Stimulated activated CD4-positive, alpha-beta T cell treated with anti-CD3 and anti-CD28 coated beads, TNF-alpha, amount 100 ng/mL, for 4 hours (primary cell): Measurements from ENCODE around the gene CHAF1A.

Experiments
- DNase-seq, 3 experiments: peaks; one replicate each; pipeline ENCODE4 v3.0.0-alpha.2; 2020; ENCODE audit warnings: low read depth in 3 of 3

CHAF1A gene

DNA sequence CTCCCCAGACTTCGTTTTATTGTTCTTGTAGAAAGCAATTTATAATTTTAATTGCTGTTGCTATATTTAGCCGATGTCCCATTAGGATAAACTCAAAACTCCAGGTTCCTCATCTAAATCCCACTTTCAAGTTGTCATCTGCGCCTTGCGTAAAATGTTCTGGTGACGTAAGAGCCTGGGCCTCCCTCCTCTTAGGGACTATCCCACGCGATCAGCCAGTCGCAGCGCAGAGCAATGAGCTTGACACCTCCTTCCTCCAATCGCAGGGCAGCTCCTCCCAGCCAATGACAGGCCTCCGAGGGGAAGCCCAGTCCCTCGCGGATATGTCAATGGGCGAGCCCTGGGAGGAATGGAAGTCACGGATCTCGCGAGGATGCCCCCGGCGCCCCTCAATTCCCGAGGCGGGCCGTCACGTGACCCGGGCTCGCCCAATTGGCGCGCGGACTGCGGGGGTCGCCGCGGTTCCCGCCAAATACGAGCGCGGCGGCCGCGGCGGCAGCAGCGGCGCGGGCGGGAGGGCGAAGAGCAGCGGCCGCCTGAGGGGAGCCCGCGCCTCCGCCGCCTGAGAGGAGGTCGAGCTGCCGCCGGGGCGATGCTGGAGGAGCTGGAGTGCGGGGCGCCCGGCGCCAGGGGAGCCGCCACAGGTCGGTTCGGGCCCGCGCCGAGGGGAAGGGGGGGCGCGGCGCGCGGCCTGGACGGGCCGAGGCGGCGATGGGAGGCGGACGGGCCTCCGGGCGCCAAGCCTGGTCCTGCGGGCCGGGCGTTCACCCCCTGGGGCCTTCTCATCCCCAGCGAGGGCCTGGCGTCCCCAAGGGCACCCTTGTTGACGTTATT is at the start of gene CHAF1A:
CHAF1A (plus strand) TSS at position 470 of the 834 bp plus-strand sequence; CDS start at position 593, 123 bp downstream.
- peak; percentile 95 to 98 (median 98) for DNase-seq

DNA sequence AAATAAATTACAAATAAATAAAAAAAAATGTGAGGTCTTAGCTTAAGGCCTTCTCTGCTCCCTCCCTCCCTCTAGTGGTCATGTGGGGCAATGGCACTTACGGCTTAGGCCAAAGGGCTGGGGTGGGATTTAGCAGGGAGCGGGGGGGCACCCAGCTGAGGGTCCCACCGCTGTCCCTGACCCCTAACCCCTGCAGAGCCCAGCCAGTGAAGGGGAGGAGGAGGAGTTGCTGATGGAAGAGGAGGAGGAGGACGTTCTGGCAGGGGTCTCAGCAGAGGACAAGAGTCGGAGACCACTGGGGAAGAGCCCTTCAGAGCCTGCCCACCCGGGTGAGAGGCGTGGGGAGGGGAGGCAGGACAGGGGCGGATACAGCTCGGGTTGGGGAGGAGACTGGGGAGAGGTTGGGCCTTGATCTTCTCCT is 49.7 kb upstream of the CHAF1A start:
- peak in 2 of 3 experiments; percentile 26 to 38 for DNase-seq

- DNase-seq, result no peak
Observed at GRCh38 chr19:4354282-4354681, 48.2 kb upstream of the CHAF1A start.

DNA sequence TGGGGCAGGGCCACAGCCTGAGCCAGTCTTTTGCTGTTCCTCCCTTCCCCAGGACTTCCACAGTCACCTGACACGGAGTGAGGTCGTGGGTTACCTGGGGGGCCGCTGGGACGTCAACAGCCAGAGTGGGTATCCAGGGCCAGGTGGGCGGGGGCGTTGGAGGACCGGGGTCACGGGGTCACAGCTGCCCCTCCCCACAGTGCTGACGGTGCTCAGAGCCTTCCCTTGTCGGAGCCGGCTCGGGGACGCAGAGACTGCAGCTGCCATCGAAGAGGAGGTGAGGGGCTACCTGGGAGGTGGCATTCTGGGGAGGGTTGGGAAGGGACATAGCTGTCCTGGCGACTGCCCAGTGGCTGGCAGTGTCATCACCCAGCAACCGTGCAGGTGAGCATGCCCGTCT is 47.5 kb upstream of the CHAF1A start:
- DNase-seq, result no peak

- no peak for DNase-seq
Observed at GRCh38 chr19:4357095-4357797, 45.2 kb upstream of the CHAF1A start.

- no peak for DNase-seq
Observed at GRCh38 chr19:4357921-4358326, 44.5 kb upstream of the CHAF1A start.

- DNase-seq, result no peak
Observed at GRCh38 chr19:4358709-4359626, 43.5 kb upstream of the CHAF1A start.

GRCh38 chr19:4359627-4360000 is 42.8 kb upstream of the CHAF1A start:
- no peak for DNase-seq

GRCh38 chr19:4360081-4360569 is 42.3 kb upstream of the CHAF1A start:
- DNase-seq, result no peak

- DNase-seq, result no peak
Observed at GRCh38 chr19:4360641-4361151, 41.7 kb upstream of the CHAF1A start.

DNA sequence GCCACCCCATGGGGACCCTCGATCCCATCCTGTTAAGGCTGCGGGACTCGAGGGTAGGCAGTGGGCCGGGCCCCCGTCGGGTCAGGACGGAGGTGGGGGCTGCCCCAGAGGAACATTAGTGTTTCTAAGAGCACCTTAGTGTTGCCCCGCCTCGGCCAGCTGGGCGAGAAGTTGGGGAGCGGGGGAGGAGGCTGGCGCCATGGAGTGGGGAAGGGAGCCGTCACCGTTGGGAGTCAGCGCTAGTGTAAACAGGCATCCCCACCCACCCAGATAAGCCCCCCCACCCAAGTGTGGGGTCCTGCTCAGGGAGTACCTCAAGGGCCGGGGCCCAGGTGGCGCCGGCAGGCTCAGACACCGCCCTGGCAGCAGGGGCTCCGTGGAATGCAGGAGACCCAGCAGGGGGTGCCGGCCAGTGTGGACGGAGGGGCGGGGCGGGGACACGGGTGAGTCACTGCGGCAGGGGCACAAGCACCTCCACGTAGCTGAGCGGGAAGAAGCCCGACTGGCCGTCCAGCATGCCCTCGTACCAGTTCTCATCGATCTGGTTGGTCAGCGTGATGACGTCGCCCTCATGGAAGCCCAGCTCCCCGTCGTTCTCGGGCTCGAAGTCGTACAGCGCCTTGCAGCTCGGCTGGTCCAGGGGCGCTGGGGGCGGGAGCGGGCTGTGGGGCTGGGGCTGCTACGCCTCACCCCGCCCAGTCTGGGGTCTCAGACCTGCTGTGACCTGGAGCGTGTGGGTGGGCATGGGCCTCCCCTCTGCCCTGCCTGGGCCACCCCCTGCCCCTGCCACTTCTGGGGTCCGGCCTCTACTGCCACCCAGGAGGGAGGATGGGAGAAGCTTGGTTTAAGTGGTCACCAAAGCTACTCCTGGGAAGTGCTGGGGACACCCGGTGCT is 41.0 kb upstream of the CHAF1A start:
- no peak for DNase-seq

GRCh38 chr19:4362101-4362828 is 40.2 kb upstream of the CHAF1A start:
- DNase-seq, result no peak

GRCh38 chr19:4362831-4363545 is 39.5 kb upstream of the CHAF1A start:
- no peak for DNase-seq

- no peak for DNase-seq
Observed at GRCh38 chr19:4363571-4364304, 38.7 kb upstream of the CHAF1A start.

- DNase-seq, result no peak
Observed at GRCh38 chr19:4365341-4365740, 37.1 kb upstream of the CHAF1A start.

- no peak for DNase-seq
Observed at GRCh38 chr19:4365791-4366665, 36.4 kb upstream of the CHAF1A start.

GRCh38 chr19:4366666-4367335 is 35.6 kb upstream of the CHAF1A start:
- DNase-seq, result no peak
